GM23338 (cell line): ENCODE results near the gene BARX2. TPM values are rescaled to one million over a fixed set of nuclear protein-coding genes. Genes with fewer than 3 reads are reported as not detected.
A peak's percentile ranks its signal among the peaks of the same experiment; 100 is the strongest.

Source experiments
- ATAC-seq: fragments of 200-7000 bp; cut with Tn5 transposase; 3 replicates; pipeline ENCODE4 v1.9.1; 2020
- DNase-seq: peaks from one replicate; pipeline ENCODE4 v3.0.0-alpha.2; 2015; ENCODE audit warnings: low spot score
- H2AFZ ChIP-seq: fragments of 200-600 bp; sonication (generic); 2 replicates; pipeline ENCODE4 v1.8.0; 2016; ENCODE audit warnings: antibody characterized with exemption, mild to moderate bottlenecking, moderate library complexity
- H3F3A ChIP-seq: fragments of 200-600 bp; sonication (generic); replicated peaks from 2 replicates; pipeline ENCODE4 v1.8.0; 2017; ENCODE audit warnings: antibody characterized with exemption, mixed run types, low read depth
- H3K27ac ChIP-seq: fragments of 200-600 bp; sonication (generic); 2 replicates; pipeline ENCODE4 v1.6.1; 2016; ENCODE audit warnings: low read depth
- H3K27me3 ChIP-seq: fragments of 200-600 bp; sonication (generic); 2 replicates; pipeline ENCODE4 v1.8.0; 2016; ENCODE audit warnings: mild to moderate bottlenecking, mixed run types, moderate library complexity; ENCODE audit not compliant: insufficient read depth
- H3K36me3 ChIP-seq: fragments of 200-600 bp; sonication (generic); 2 replicates; pipeline ENCODE4 v1.8.0; 2016; ENCODE audit warnings: mild to moderate bottlenecking; ENCODE audit not compliant: insufficient read depth
- H3K4me1 ChIP-seq: fragments of 200-600 bp; sonication (generic); 2 replicates; pipeline ENCODE4 v1.8.0; 2016; ENCODE audit warnings: mild to moderate bottlenecking, moderate library complexity; ENCODE audit not compliant: insufficient read depth
- H3K4me2 ChIP-seq: fragments of 200-600 bp; sonication (generic); 2 replicates; pipeline ENCODE4 v1.7.1; 2017; ENCODE audit warnings: mixed run types
- H3K4me3 ChIP-seq: fragments of 200-600 bp; sonication (generic); 2 replicates; pipeline ENCODE4 v1.6.1; 2016; ENCODE audit warnings: mixed run types
- H3K79me2 ChIP-seq: fragments of 200-600 bp; sonication (generic); replicated peaks from 2 replicates; pipeline ENCODE4 v1.8.0; 2017; ENCODE audit warnings: mild to moderate bottlenecking; ENCODE audit not compliant: insufficient read depth
- H3K9me2 ChIP-seq: fragments of 200-600 bp; sonication (generic); 2 replicates; pipeline ENCODE4 v1.8.0; 2017; ENCODE audit not compliant: insufficient read depth
- H4K20me1 ChIP-seq: fragments of 200-600 bp; sonication (generic); replicated peaks from 2 replicates; pipeline ENCODE4 v1.8.0; 2017; ENCODE audit warnings: mild to moderate bottlenecking; ENCODE audit not compliant: insufficient read depth
- H3K27ac Mint-ChIP-seq: 2 replicates; pipeline ENCODE4 v1.8.0; 2020; ENCODE audit warnings: inconsistent platforms, mild to moderate bottlenecking, moderate library complexity, mixed read lengths
- H3K27me3 Mint-ChIP-seq: 3 replicates; pipeline ENCODE4 v1.8.0; 2022; ENCODE audit warnings: low read depth, mild to moderate bottlenecking, moderate library complexity, mixed read lengths, inconsistent platforms; ENCODE audit not compliant: insufficient read depth, poor library complexity
- H3K36me3 Mint-ChIP-seq: 3 replicates; pipeline ENCODE4 v1.8.0; 2021; ENCODE audit warnings: low read depth, mild to moderate bottlenecking, inconsistent platforms, moderate library complexity, mixed read lengths
- H3K4me1 Mint-ChIP-seq: 3 replicates; pipeline ENCODE4 v1.8.0; 2020; ENCODE audit warnings: mild to moderate bottlenecking, inconsistent platforms, mixed read lengths
- H3K4me3 Mint-ChIP-seq: 3 replicates; pipeline ENCODE4 v1.8.0; 2021; ENCODE audit warnings: moderate library complexity, mild to moderate bottlenecking, inconsistent platforms, mixed read lengths
- H3K9me3 Mint-ChIP-seq: 3 replicates; pipeline ENCODE4 v1.8.0; 2020; ENCODE audit warnings: moderate library complexity, mild to moderate bottlenecking, inconsistent platforms, mixed read lengths
- CREB1 ChIP-seq: fragments of 250-450 bp; sonication (Bioruptor Pico); IDR thresholded peaks from 2 replicates; pipeline ENCODE4 v1.5.0; 2020; ENCODE audit warnings: low read depth, mild to moderate bottlenecking, moderate library complexity
- CTCF ChIP-seq, 2 experiments: fragments of 200-600 bp in 1 of 2; sonication (generic) in 1 of 2; conservative IDR thresholded peaks; 2 replicates each; pipeline versions ENCODE4 v1.5.1 to v1.6.1; 2016 to 2017; ENCODE audit warnings: antibody characterized with exemption in 2 of 2, low read depth in 2 of 2, mild to moderate bottlenecking in 2 of 2, moderate library complexity in 1 of 2
- ETS1 ChIP-seq: IDR thresholded peaks from 2 replicates; pipeline ENCODE4 v1.6.1; 2016; ENCODE audit warnings: antibody characterized with exemption
- EZH2 ChIP-seq: fragments of 200-600 bp; sonication (generic); IDR thresholded peaks from one replicate; pipeline ENCODE4 v1.8.0; 2017; ENCODE audit warnings: antibody characterized with exemption, mild to moderate bottlenecking, low read depth; ENCODE audit not compliant: unreplicated experiment
- EZH2phosphoT487 ChIP-seq: fragments of 200-600 bp; sonication (generic); IDR thresholded peaks from one replicate; pipeline ENCODE4 v1.8.1; 2018; ENCODE audit warnings: antibody characterized with exemption; ENCODE audit not compliant: unreplicated experiment
- JUNB ChIP-seq: IDR thresholded peaks from one replicate; pipeline ENCODE4 v1.6.1; 2016; ENCODE audit warnings: antibody characterized with exemption; ENCODE audit not compliant: unreplicated experiment
- NANOG ChIP-seq: IDR thresholded peaks from 2 replicates; pipeline ENCODE4 v1.6.1; 2016; ENCODE audit warnings: antibody characterized with exemption, borderline replicate concordance
- REST ChIP-seq: IDR thresholded peaks from one replicate; pipeline ENCODE4 v1.6.1; 2018; ENCODE audit warnings: antibody characterized with exemption; ENCODE audit not compliant: unreplicated experiment
- STAT1 ChIP-seq: IDR thresholded peaks from one replicate; pipeline ENCODE4 v1.6.1; 2016; ENCODE audit warnings: antibody characterized with exemption; ENCODE audit not compliant: unreplicated experiment
- ZNF331 ChIP-seq: fragments of 250-450 bp; sonication (Bioruptor Pico); IDR thresholded peaks from 2 replicates; pipeline ENCODE4 v1.5.0; 2020; ENCODE audit warnings: low read depth, mild to moderate bottlenecking, moderate library complexity
- polyA plus RNA-seq: library from polyadenylated mRNA; unstranded; fragments of >200 nt; fragmentation: Nextera tagmentation; extraction: Ambion mirVana; gene quantifications from 2 replicates; pipeline ENCODE4 v1.2.1, GENCODE V29; 2016
- total RNA-seq: library from RNA; depleted of rRNA; stranded (reverse); fragments of >200 nt; shearing (Covaris generic); gene quantifications from 2 replicates; pipeline ENCODE4 v1.2.3, GENCODE V29; 2014

Gene BARX2
- total and polyA plus RNA-seq, 2 experiments from 2014 or later, result not detected

- TF ChIP-seq ETS1 (no peak), EZH2phosphoT487 (peak; percentile 72), CTCF (conservative IDR thresholded peaks at IDR 0.05; ENCODE audit: low read depth in 2 of 2) (no peak), JUNB (no peak), EZH2 (peak; percentile 100), CREB1 (no peak), STAT1 (no peak)
- ATAC-seq, result peak; percentile 46
- Mint-ChIP-seq H3K36me3 (no peaks in the 10 kb centered on the region; the same call in 2 of the 3 replicates), H3K27me3 (peaks cover 84% of the 10 kb centered on the region), H3K4me3 (peak overlapping the region; percentile 74), H3K27ac (no peak overlapping the region), H3K4me1 (peaks cover 27% of the 10 kb centered on the region), H3K9me3 (no peaks in the 10 kb centered on the region)
- Histone ChIP-seq H2AFZ (peak overlapping the region; percentile 99), H3K9me2 (no peaks in the 10 kb centered on the region), H3K4me3 (peak overlapping the region; percentile 68), H3K4me2 (peak overlapping the region; percentile 88), H3F3A (peaks cover 10% of the 10 kb centered on the region; the same call in 1 of the 2 replicates), H3K27me3 (peaks cover 98% of the 10 kb centered on the region), H3K27ac (no peak overlapping the region), H3K79me2 (no peaks in the 10 kb centered on the region), H3K36me3 (no peaks in the 10 kb centered on the region), H3K4me1 (peaks cover 23% of the 10 kb centered on the region), H4K20me1 (no peaks in the 10 kb centered on the region; the same call in 1 of the 2 replicates)
- peak; percentile 66 for DNase-seq
Measured at GRCh38 chr11:129372609-129373488, 2.8 kb upstream of the BARX2 start.

GRCh38 chr11:129373489-129373953 is 2.1 kb upstream of the BARX2 start:
- Histone ChIP-seq H3K36me3 (no peaks in the 10 kb centered on the region), H3K4me2 (peak overlapping the region; percentile 88), H3K9me2 (no peaks in the 10 kb centered on the region), H3F3A (peaks cover 10% of the 10 kb centered on the region; the same call in 1 of the 2 replicates), H3K4me3 (peak overlapping the region; percentile 68), H2AFZ (peak overlapping the region; percentile 99), H3K27me3 (peaks cover 98% of the 10 kb centered on the region), H3K79me2 (no peaks in the 10 kb centered on the region), H3K4me1 (peaks cover 23% of the 10 kb centered on the region), H4K20me1 (no peaks in the 10 kb centered on the region; the same call in 1 of the 2 replicates), H3K27ac (no peak overlapping the region)
- peak; percentile 49 for DNase-seq
- H3K4me1 Mint-ChIP-seq, result peaks cover 27% of the 10 kb centered on the region
- H3K27ac Mint-ChIP-seq, result no peak overlapping the region
- no peaks in the 10 kb centered on the region; the same call in 2 of the 3 replicates for H3K36me3 Mint-ChIP-seq
- ATAC-seq, result peak; percentile 8
- no peaks in the 10 kb centered on the region for H3K9me3 Mint-ChIP-seq
- H3K4me3 Mint-ChIP-seq, result peak overlapping the region; percentile 69
- H3K27me3 Mint-ChIP-seq, result peaks cover 84% of the 10 kb centered on the region
- TF ChIP-seq NANOG (no peak), ETS1 (no peak), ZNF331 (CRISPR knock-in tag) (no peak), EZH2phosphoT487 (peak; percentile 15), REST (no peak), CTCF (conservative IDR thresholded peaks at IDR 0.05; ENCODE audit: low read depth in 2 of 2) (no peak), EZH2 (peak; percentile 81), STAT1 (no peak)
